DND-41 (cell line): ENCODE data around the gene METTL4.

ENCODE experiments used
- ATAC-seq: fragments of 200-7000 bp; cut with Tn5 transposase; 3 replicates; pipeline ENCODE4 v1.9.1; 2021; ENCODE audit warnings: low read depth; ENCODE audit not compliant: insufficient read depth
- DNase-seq: peaks from one replicate; pipeline ENCODE4 v3.0.0-alpha.2; 2020
- H2AFZ ChIP-seq: 2 replicates; pipeline ENCODE4 v1.6.0; 2012; ENCODE audit warnings: low read depth, low read length
- H3K27ac ChIP-seq: 2 replicates; pipeline ENCODE4 v1.5.1; 2012; ENCODE audit warnings: low read length, inconsistent platforms
- H3K27me3 ChIP-seq: fragments of 200-600 bp; sonication (generic); 2 replicates; pipeline ENCODE4 v1.6.0; 2012; ENCODE audit warnings: low read length, mild to moderate bottlenecking, inconsistent platforms; ENCODE audit not compliant: insufficient read depth, poor library complexity
- H3K36me3 ChIP-seq: 2 replicates; pipeline ENCODE4 v1.5.1; 2012; ENCODE audit warnings: low read length, inconsistent platforms; ENCODE audit not compliant: insufficient read depth
- H3K4me1 ChIP-seq: 2 replicates; pipeline ENCODE4 v1.5.1; 2012; ENCODE audit warnings: mild to moderate bottlenecking, low read length; ENCODE audit not compliant: insufficient read depth
- H3K4me2 ChIP-seq: 2 replicates; pipeline ENCODE4 v1.6.0; 2012; ENCODE audit warnings: mild to moderate bottlenecking, moderate library complexity, low read length, inconsistent platforms; ENCODE audit not compliant: insufficient read depth
- H3K4me3 ChIP-seq, 2 experiments: fragments of 200-600 bp in 1 of 2; shearing (Covaris generic) in 1 of 2; 2 replicates each; pipeline ENCODE4 v1.5.1; 2012 to 2016; ENCODE audit warnings: inconsistent platforms in 2 of 2, low read length in 2 of 2, mild to moderate bottlenecking in 2 of 2, low read depth in 1 of 2, moderate library complexity in 1 of 2
- H3K79me2 ChIP-seq: 2 replicates; pipeline ENCODE4 v1.6.0; 2012; ENCODE audit warnings: low read length, inconsistent platforms; ENCODE audit not compliant: insufficient read depth
- H3K9ac ChIP-seq: 2 replicates; pipeline ENCODE4 v1.6.0; 2012; ENCODE audit warnings: low read depth, mild to moderate bottlenecking, inconsistent platforms, low read length, moderate library complexity
- H3K9me3 ChIP-seq: 2 replicates; pipeline ENCODE4 v1.5.1; 2012; ENCODE audit warnings: low read length, moderate library complexity, mild to moderate bottlenecking, inconsistent platforms; ENCODE audit not compliant: insufficient read depth, severe bottlenecking
- H4K20me1 ChIP-seq: 2 replicates; pipeline ENCODE4 v1.6.0; 2012; ENCODE audit warnings: low read length; ENCODE audit not compliant: insufficient read depth
- CTCF ChIP-seq: IDR thresholded peaks from 2 replicates; pipeline ENCODE4 v1.5.1; 2012; ENCODE audit warnings: borderline replicate concordance, low read length, moderate library complexity, mild to moderate bottlenecking; ENCODE audit not compliant: poor library complexity, severe bottlenecking; ENCODE audit errors: extremely low read depth
- EZH2 ChIP-seq: IDR thresholded peaks from 3 replicates; pipeline ENCODE4 v1.6.1; 2012; ENCODE audit warnings: borderline replicate concordance, low read depth, mild to moderate bottlenecking, moderate library complexity, low read length, inconsistent platforms; ENCODE audit not compliant: severe bottlenecking

The METTL4 gene

GRCh38 chr18:2508155-2508554, 63.1 kb downstream of the METTL4 start:
- no peaks in the 10 kb centered on the region for H3K79me2 ChIP-seq
- no peak overlapping the region for H2AFZ ChIP-seq
- TF ChIP-seq EZH2 (no peak), CTCF (no peak)
- no peaks in the 10 kb centered on the region for H3K9me3 ChIP-seq
- H3K27me3 ChIP-seq = no peaks in the 10 kb centered on the region
- no peaks in the 10 kb centered on the region for H3K36me3 ChIP-seq
- no peak for DNase-seq
- no peak for ATAC-seq
- no peak overlapping the region for H3K4me2 ChIP-seq
- H3K9ac ChIP-seq = no peak overlapping the region
- no peaks in the 10 kb centered on the region for H4K20me1 ChIP-seq
- no peak overlapping the region for H3K4me3 ChIP-seq
- no peaks in the 10 kb centered on the region for H3K4me1 ChIP-seq
- no peak overlapping the region for H3K27ac ChIP-seq

- H2AFZ ChIP-seq = no peak overlapping the region
- H3K9ac ChIP-seq = no peak overlapping the region
- H3K79me2 ChIP-seq = no peaks in the 10 kb centered on the region
- H3K36me3 ChIP-seq = no peaks in the 10 kb centered on the region
- H3K4me1 ChIP-seq = no peaks in the 10 kb centered on the region
- H3K4me2 ChIP-seq = no peak overlapping the region
- ATAC-seq (no peak), DNase-seq (no peak)
- no peak overlapping the region for H3K27ac ChIP-seq
- H4K20me1 ChIP-seq = no peaks in the 10 kb centered on the region
- no peak for TF ChIP-seq EZH2
- TF ChIP-seq CTCF = no peak
- no peaks in the 10 kb centered on the region for H3K9me3 ChIP-seq
- no peaks in the 10 kb centered on the region for H3K27me3 ChIP-seq
- H3K4me3 ChIP-seq = no peak overlapping the region
Observed at GRCh38 chr18:2504642-2505041, 66.7 kb downstream of the METTL4 start.

- H3K9ac ChIP-seq = no peak overlapping the region
- H2AFZ ChIP-seq = no peak overlapping the region
- H3K27me3 ChIP-seq = no peaks in the 10 kb centered on the region
- H3K9me3 ChIP-seq = no peaks in the 10 kb centered on the region
- no peaks in the 10 kb centered on the region for H3K36me3 ChIP-seq
- DNase-seq (no peak), ATAC-seq (no peak)
- H3K4me1 ChIP-seq = no peaks in the 10 kb centered on the region
- no peaks in the 10 kb centered on the region for H3K79me2 ChIP-seq
- H3K27ac ChIP-seq = no peak overlapping the region
- no peak overlapping the region for H3K4me2 ChIP-seq
- H4K20me1 ChIP-seq = no peaks in the 10 kb centered on the region
- no peak overlapping the region for H3K4me3 ChIP-seq
- no peak for TF ChIP-seq CTCF
- TF ChIP-seq EZH2 = no peak
Observed at GRCh38 chr18:2502880-2503279, 68.4 kb downstream of the METTL4 start.

GRCh38 chr18:2502394-2502793, 68.9 kb downstream of the METTL4 start:
- no peak for DNase-seq
- no peak for TF ChIP-seq EZH2
- Histone ChIP-seq H3K4me1 (no peaks in the 10 kb centered on the region), H3K4me3 (no peak overlapping the region), H3K9me3 (no peaks in the 10 kb centered on the region), H3K36me3 (no peaks in the 10 kb centered on the region), H3K9ac (no peak overlapping the region), H4K20me1 (no peaks in the 10 kb centered on the region), H3K4me2 (no peak overlapping the region), H3K27ac (no peak overlapping the region), H3K79me2 (no peaks in the 10 kb centered on the region), H2AFZ (no peak overlapping the region), H3K27me3 (no peaks in the 10 kb centered on the region)
- no peak for ATAC-seq
